Lower leg skin (tissue), 4 donors: ENCODE results near the gene ABCC5. TPM values are rescaled to one million over a fixed set of nuclear protein-coding genes. Genes with fewer than 3 reads are reported as not detected.

ENCODE experiments used
- DNase-seq, 2 donors: peaks; one replicate each; pipeline ENCODE4 v3.0.0-alpha.2; 2019; ENCODE audit warnings: low spot score in 2 of 2
- H3K4me3 ChIP-seq: fragments of 200-600 bp; sonication (generic); 2 replicates; pipeline ENCODE4 v1.5.1; 2017; ENCODE audit warnings: mild to moderate bottlenecking, low read depth; ENCODE audit not compliant: poor library complexity, severe bottlenecking
- POLR2A ChIP-seq, 2 donors: fragments of 450-650 bp; IDR thresholded peaks; one replicate each; pipeline ENCODE4 v1.6.1; 2016 to 2017; ENCODE audit warnings: antibody characterized with exemption in 2 of 2, mild to moderate bottlenecking in 1 of 2, moderate library complexity in 1 of 2
- WGBS, 2 donors: methylation state at CpG; one replicate each; pipeline ENCODE4 v1.1.5; 2018; 5-methylcytosine and 5-hydroxymethylcytosine counted together
- intact Hi-C: fragments of 100-400 bp; cut with DNase I; formaldehyde crosslinking; loops from one replicate; pipeline ENCODE4 v1.15.0; 2023; ENCODE audit warnings: low total_unique reads
- total RNA-seq, 4 donors: library from RNA; depleted of rRNA; stranded (reverse); fragments of >200 nt; gene quantifications; one replicate each; pipeline ENCODE4 v1.1.0, GENCODE V29; 2016
- TF ChIP-seq, protein P1 (sequence below), 3 donors: fragments of 450-650 bp; IDR thresholded peaks; one replicate each; pipeline ENCODE4 v1.5.1; 2016; ENCODE audit warnings: antibody characterized with exemption in 3 of 3, mild to moderate bottlenecking in 3 of 3, moderate library complexity in 2 of 3

ABCC5 gene
- total RNA-seq, 4 donors from 2014 or later: 8.9 to 14.3 (median 11.9) TPM

GRCh38 chr3:183906234-183906921 is 111.3 kb downstream of the ABCC5 start:
- no peak for DNase-seq
- 76 to 81% methylated on average over 13 of the region's 13 CpGs for WGBS, 2 donors
- no peak for TF ChIP-seq POLR2A (IDR thresholded peaks at IDR 0.05)
- TF ChIP-seq, protein P1, sequence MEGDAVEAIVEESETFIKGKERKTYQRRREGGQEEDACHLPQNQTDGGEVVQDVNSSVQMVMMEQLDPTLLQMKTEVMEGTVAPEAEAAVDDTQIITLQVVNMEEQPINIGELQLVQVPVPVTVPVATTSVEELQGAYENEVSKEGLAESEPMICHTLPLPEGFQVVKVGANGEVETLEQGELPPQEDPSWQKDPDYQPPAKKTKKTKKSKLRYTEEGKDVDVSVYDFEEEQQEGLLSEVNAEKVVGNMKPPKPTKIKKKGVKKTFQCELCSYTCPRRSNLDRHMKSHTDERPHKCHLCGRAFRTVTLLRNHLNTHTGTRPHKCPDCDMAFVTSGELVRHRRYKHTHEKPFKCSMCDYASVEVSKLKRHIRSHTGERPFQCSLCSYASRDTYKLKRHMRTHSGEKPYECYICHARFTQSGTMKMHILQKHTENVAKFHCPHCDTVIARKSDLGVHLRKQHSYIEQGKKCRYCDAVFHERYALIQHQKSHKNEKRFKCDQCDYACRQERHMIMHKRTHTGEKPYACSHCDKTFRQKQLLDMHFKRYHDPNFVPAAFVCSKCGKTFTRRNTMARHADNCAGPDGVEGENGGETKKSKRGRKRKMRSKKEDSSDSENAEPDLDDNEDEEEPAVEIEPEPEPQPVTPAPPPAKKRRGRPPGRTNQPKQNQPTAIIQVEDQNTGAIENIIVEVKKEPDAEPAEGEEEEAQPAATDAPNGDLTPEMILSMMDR (IDR thresholded peaks at IDR 0.05): no peak
- intact Hi-C loops: no loop called here
- no peak overlapping the region for H3K4me3 ChIP-seq

DNA sequence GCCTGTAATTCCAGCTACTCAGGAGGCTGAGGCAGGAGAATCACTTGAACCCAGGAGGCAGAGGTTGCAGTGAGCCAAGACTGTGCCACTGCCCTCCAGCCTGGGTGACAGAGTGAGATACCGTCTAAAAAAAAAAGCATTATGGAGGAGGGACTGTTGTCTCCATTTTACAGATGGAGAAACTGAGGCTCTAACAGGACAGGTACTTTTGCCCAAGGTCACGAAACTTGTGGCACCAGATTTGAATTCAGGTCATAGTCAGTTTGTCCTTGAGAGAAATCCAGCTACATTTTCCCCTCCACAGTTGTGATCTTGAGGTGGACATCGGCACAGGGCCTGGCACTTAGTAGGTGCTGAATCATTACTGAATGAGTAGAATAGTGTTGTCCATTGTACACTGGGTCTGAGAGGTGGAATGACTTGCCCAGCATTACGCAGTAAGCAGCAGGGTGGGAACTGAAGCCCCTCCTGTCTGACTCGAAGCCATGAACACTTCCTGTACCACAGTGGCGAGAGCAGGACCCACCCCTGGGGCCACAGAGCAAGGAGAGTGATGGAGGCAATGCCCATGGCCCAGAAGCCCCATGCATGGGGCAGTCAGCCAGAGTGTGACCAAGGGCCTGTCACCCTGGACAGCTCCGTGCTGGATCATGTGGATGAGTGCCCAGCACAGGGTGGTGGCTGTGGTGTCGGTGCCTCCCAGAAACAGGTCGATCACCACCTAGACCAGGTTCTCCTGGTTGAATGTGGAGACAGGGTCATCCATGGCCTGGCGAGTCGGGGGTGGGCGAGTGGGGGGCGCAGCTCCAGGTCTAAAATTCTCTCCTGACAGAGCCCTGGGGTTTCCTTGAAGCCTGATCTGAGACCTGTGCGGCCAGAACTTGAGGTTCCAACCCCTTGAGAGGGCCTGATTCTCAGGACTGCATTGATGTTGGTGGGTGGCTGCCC is 112.6 kb downstream of the ABCC5 start:
- no peak for TF ChIP-seq POLR2A (IDR thresholded peaks at IDR 0.05)
- TF ChIP-seq, protein P1 (IDR thresholded peaks at IDR 0.05): no peak
- DNase-seq: no peak
- no peak overlapping the region for H3K4me3 ChIP-seq
- intact Hi-C loops: no loop called here
- 65 to 76% methylated on average over 10 to 14 of the region's 14 CpGs for WGBS, 2 donors

- TF ChIP-seq POLR2A (IDR thresholded peaks at IDR 0.05): no peak
- TF ChIP-seq, protein P1 (IDR thresholded peaks at IDR 0.05): no peak
- intact Hi-C loops: loop anchor here (5.0 kb wide), 1 partner anchor 119 kb away; the partner anchor contains the start of gene ABCC5
- 69 to 73% methylated on average over 11 of the region's 11 CpGs for WGBS, 2 donors
- no peak for DNase-seq
- H3K4me3 ChIP-seq: no peak overlapping the region
Measured at GRCh38 chr3:183898028-183898431, 119.7 kb downstream of the ABCC5 start.

- intact Hi-C loops: loop anchor here (5.0 kb wide), 1 partner anchor 120 kb away; the partner anchor contains the start of gene ABCC5
- 83 to 88% methylated on average over 4 of the region's 4 CpGs for WGBS, 2 donors
- DNase-seq: no peak
- H3K4me3 ChIP-seq: no peak overlapping the region
- TF ChIP-seq, protein P1 (IDR thresholded peaks at IDR 0.05): no peak
- TF ChIP-seq POLR2A (IDR thresholded peaks at IDR 0.05): no peak
Measured at GRCh38 chr3:183897606-183898005, 120.1 kb downstream of the ABCC5 start.

GRCh38 chr3:183896610-183897009 is 121.1 kb downstream of the ABCC5 start:
- intact Hi-C loops: loop anchor here (5.0 kb wide), 1 partner anchor 121 kb away; the partner anchor contains the start of gene ABCC5
- TF ChIP-seq POLR2A (IDR thresholded peaks at IDR 0.05): no peak
- TF ChIP-seq, protein P1 (IDR thresholded peaks at IDR 0.05): no peak
- DNase-seq: no peak
- 48 to 90% methylated on average over 2 of the region's 2 CpGs for WGBS, 2 donors
- no peak overlapping the region for H3K4me3 ChIP-seq
